NB4 (cell line): ENCODE measurements around the gene BORCS5.

ENCODE experiments used
- DNase-seq: peaks from one replicate; pipeline ENCODE4 v3.0.0; 2010; ENCODE audit warnings: low read depth
- H3K4me3 ChIP-seq: one replicate; pipeline ENCODE4 v1.5.1; 2011; ENCODE audit warnings: mild to moderate bottlenecking, low read depth, low read length, moderate library complexity
- CTCF ChIP-seq: IDR thresholded peaks from one replicate; pipeline ENCODE4 v1.5.1; 2012; ENCODE audit warnings: low read depth, low read length
- MAX ChIP-seq: IDR thresholded peaks from 2 replicates; pipeline ENCODE4 v1.6.1; 2011; ENCODE audit warnings: low read depth, low read length
- MYC ChIP-seq: IDR thresholded peaks from 2 replicates; pipeline ENCODE4 v1.6.1; 2011; ENCODE audit warnings: low read depth, low read length
- POLR2A ChIP-seq: IDR thresholded peaks from 2 replicates; pipeline ENCODE4 v1.6.1; 2011; ENCODE audit warnings: mild to moderate bottlenecking; ENCODE audit not compliant: insufficient read length; ENCODE audit errors: extremely low read depth

BORCS5 gene

GRCh38 chr12:12482150-12482761, 125.4 kb downstream of the BORCS5 start:
- H3K4me3 ChIP-seq = no peak overlapping the region
- no peak for TF ChIP-seq MAX
- DNase-seq = no peak

GRCh38 chr12:12482959-12483358, 126.1 kb downstream of the BORCS5 start:
- no peak overlapping the region for H3K4me3 ChIP-seq
- DNase-seq = peak; percentile 16
- no peak for TF ChIP-seq MAX
- TF ChIP-seq MYC = no peak

GRCh38 chr12:12483438-12483837, 126.6 kb downstream of the BORCS5 start:
- no peak for DNase-seq
- no peak for TF ChIP-seq POLR2A
- TF ChIP-seq MYC = no peak
- TF ChIP-seq CTCF = no peak
- TF ChIP-seq MAX = no peak
- no peak overlapping the region for H3K4me3 ChIP-seq

- peak; percentile 11 for DNase-seq
- TF ChIP-seq CTCF (no peak), MAX (0 out of 2 replicates have a peak, but pooled peaks have one; percentile 10)
- no peak overlapping the region for H3K4me3 ChIP-seq
Observed at GRCh38 chr12:12486661-12487240, 129.9 kb downstream of the BORCS5 start.

GRCh38 chr12:12487490-12487889, 130.6 kb downstream of the BORCS5 start:
- no peak for DNase-seq
- H3K4me3 ChIP-seq = no peak overlapping the region
- TF ChIP-seq MYC = no peak
- TF ChIP-seq MAX = no peak
- TF ChIP-seq POLR2A = no peak
- TF ChIP-seq CTCF = no peak

GRCh38 chr12:12488296-12488695, 131.4 kb downstream of the BORCS5 start:
- no peak for DNase-seq
- TF ChIP-seq CTCF (no peak), MYC (no peak)
- H3K4me3 ChIP-seq = no peak overlapping the region
